RKO (cell line): Measurements from ENCODE around the gene C1QTNF5.
A peak's percentile ranks its signal among the peaks of the same experiment; 100 is the strongest.

ENCODE experiments used
- DNase-seq: peaks from one replicate; pipeline ENCODE4 v3.0.0-alpha.2; 2016; ENCODE audit warnings: low spot score

The C1QTNF5 gene

DNA sequence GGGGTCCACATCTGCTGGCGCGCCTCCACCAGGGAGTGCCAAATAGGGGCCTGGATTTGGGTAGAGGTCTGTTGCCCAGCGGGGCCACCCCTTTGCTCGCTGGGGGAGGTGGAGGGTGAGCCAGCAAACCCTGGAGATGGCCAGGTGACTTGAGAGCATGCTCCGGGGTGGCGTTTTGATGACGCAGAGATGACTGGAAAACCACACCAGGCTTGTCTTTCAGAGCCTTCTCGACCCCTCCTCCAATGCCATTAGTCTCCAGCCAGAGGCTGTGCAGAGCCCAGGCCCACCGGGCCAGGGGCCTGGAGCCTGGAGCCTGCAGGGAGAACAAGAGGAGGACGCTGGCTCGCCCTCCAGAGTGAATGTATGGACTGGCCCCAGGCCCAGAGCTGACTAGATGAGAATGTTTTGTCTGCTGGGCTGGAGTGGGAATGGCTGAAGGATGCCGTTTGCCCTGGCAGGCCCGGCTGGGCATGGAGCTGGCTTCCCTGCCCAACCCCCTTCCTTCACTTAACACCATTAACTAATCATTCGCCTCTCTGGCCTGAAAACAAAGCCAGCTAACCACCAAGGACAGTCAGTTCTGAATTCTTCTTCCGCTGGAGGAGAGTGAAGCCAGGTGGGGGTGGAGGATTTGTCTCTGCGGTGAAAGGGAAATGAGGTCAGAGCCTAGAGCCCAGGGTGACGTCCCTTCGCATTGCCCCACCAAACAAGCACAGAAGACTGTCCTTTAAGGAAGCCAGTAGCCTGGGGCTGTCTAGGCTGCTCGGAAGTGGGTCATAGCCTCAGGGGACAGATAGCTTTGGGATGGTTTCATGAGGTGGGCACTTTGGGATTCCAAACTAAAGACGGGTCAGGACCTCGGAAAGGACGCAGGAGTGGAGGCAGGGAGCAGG is 22.2 kb downstream of the C1QTNF5 start:
- DNase-seq = no peak

DNA sequence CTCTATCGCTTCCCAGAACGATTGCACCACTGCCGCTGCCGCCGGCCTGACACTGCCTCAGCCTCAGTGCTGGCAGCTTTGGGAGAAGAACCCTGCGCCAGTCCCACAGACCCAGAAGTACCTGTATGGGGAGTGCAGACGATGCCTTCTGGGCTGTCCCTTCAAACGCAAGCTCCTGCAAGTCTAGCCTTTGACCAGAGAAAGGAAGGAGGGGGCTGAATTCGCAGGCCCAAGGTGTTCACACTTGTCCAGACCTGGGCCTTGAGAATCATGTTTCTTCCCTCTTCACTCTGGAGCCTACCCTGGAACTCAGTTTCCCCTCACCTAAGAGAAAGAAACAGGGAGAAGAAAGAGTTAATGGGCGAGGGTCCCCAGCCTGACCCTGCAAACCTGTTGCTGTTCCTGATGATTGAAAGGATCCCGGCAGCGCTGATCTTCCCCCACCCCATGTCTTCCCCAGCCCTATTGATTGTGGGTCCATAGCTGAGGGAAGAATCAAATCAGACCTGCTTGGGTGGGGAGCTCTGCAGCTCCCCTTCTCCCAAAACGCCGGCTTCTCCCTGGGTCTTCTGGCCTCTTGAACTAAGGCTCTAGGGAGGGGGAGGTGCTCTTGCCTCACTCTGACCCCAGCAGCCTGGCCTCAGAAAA is 23.0 kb downstream of the C1QTNF5 start:
- no peak for DNase-seq

DNA sequence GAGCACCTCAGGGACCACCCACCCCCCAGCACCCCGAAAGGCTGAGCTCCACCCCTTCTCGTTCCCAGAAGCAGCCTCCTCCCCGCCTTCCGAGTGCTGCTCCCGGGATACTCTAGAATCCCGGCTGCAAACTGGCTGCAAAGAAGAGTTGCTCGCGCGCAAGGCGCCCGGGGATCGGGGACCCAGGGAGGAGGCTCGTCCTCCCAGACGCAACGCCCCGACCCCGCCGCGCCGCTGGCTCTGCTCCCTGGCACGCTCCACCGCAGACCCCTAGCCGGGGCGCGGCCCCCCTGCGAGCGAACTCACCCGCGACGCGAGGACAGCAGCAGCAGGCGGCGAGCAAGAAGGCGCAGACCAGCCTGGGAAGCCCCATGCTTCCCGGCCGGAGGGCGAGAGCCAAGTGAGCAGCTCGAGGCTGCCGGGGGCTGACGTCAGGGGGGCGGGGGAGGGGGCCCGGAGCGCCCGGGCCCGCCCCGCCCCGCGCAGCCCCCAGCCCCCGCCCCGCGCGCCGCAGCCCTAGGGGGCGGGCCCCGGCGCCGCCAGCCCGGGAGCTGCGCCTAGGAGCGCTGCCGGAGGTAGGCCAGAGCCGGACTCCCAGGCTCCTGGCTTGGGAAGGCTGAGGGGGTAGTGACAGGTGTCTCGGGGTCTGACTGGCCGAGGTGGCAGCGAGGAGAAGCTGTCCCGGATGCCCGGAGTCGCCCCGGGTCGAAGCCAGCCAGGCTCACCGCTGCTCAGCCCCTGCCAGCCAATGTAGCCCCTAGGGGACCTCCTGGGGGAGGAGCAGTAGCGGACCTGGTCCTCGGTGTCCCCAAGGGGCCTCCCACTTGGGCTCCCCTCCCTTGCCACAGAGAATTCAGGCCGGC is 23.7 kb downstream of the C1QTNF5 start, which contains the start of gene MCAM:
MCAM (minus strand) TSS at position 402 of the 863 bp plus-strand sequence; CDS start at position 373, 29 bp downstream.
- DNase-seq = no peak

DNA sequence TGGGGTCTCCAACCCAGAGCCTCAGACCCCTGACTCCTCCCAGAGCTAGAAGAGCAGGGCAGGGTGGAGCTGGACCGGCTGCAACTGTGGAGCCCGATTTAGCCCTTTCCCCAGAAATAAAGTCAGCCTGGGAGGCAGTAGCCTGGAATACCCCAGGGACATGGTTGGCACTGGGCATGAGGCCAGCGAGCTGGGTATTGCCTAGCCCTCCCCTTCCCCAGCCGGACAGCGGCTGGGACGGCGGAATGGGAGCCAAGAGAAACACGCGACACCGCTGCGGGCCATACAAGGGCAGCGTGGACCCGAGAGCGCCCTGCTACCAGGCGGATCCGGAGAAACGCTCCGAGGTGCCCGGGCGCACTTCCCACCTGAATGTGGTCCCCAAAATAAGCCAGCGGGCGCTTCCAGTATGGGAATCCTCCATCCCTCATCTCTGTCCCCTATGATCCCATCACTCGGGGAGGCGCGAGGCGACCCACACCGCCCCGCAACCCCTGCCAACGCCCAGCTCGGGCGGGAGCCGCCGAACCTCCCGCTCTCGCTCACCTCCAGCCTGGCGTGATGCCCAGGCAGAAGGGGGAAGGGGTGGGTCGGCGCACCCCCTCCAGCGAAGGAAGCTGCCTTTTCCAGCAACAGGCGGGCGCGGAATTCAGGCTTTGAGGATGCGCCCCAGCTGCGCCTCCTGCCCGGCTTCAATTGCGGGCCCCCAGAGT is 24.5 kb downstream of the C1QTNF5 start:
- no peak for DNase-seq

DNA sequence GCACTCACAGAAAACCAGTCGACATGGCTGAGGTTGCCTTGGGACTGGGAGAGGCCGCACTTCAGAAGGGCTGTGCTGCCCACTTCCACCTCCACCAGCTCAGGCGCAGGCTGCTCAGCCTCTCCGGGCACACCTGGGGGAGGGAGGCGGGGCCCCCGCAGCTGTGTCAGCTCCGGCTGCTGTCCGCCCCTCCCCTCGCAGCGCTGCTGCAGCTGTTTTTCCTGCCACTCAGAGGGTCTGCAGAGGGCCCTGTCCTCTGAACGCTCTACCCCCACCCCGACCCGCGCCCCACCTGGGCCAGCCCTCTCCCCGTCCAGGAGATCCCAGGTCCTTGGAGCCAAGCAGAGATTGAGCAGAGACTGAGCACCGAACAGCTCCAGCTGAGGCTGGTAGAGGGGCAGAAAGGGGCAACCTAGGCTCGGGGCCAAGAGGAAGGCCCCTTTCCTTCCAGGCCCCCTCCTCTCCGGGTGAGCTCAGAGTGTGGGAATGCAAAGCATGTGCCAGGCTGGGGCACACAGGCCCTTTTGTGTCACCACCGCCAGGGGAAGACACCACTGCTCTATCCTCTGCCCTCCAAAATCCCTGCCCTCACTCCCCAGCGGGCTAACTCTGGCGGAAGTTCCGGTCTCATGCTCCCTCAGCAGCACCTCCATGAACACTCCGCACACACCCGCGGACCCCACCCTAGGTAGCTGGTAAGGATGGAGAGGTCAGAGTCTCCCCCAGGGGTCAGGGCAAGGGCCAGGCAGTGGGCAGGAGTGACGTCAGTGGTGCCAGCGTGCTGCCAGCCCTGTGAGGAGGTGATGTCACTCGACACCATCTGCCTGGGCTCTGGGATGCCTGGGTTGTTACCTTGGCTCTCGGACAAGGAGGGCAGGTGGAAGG is 25.3 kb downstream of the C1QTNF5 start:
- no peak for DNase-seq

DNA sequence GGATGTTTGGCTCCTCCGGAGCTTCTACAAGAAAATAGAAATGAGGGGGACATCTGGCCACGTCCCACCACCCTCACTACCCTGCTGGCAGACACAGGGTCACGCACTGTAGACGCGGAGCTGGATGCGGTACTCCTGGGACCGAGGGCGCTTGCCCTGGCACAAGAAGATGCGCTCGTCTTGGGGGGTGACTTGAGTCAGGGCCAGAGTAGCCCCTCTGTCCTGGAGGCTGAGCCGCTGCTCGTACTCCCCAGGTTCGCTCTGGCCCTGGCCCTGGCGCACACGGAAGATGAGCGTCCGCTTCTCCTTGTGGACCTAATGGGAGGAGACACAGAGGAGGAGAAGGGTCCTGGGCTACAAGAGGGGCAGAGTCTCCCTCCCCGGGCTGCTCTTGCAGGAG is 26.0 kb downstream of the C1QTNF5 start:
- no peak for DNase-seq

DNA sequence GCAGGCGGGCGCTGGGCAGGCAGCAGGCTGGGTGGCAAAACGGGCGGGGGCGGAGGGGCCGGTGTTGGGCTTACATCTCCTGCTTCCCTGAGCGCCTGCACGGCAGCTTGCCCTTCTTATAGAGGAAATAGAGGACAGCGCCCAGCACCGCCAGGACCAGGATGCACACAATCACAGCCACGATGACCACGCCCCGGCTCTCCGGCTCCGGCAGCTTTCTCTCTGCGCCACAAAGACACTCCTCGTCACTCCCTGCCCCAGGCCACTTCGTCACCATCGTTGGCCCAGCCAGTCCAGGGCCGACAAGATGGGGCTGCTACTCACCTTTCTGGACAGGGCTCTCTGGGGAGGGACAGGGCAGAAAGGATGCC is 30.0 kb downstream of the C1QTNF5 start:
- no peak for DNase-seq

DNA sequence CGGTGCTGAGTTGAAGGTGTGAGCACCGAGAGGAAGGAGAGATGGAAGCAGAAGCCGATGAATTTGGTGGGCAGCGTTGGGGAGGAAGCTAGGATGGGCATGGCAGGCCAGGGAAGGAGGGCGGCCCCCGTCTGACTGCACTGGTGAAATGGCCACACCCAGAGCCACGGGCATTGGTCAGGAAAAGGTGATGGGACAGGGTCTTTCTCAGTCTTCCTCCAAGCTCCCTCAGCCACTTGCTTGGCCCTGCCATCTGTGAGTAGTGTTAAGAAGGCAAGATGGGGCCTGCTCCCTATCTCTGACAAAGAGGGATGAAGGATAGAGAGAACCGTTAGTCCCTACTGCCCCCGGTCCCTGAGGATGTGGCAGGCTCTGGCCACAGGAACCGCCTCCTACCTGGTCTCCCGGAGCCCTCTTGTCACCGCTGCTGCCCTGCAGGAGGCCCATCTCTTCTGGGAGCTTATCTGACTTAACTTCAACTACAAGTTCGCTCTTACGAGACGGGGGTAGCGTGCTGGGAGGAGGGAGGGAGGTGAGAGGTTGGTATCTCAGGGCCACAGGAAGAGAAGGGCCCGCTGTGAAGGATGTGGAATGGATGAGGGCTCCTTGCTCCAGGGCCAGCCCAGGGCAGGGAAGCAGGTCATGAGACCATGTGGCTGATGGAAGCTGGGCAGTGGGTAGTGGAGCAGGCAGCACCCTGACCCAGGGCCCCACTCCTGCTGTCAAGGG is 30.6 kb downstream of the C1QTNF5 start:
- DNase-seq = no peak

DNA sequence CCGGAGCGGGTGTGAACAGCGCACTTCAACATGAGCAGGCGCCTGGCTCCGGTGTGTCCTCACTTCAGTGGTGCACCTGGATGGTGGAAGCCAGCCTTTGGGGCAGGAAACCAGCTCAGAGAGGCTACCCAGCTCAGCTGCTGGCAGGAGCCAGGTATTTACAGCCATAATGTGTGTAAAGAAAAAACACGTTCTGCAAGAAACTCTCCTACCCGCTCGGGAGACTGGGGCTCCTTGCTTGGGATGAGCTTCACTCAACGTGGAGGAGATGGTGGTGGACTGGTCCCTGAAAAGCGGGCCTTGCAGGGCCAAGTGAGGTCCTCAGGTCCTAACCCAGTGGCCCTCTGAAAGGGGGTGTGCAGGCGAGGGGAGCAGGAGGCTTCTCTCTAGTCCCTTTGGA is 31.3 kb downstream of the C1QTNF5 start:
- DNase-seq = no peak

DNA sequence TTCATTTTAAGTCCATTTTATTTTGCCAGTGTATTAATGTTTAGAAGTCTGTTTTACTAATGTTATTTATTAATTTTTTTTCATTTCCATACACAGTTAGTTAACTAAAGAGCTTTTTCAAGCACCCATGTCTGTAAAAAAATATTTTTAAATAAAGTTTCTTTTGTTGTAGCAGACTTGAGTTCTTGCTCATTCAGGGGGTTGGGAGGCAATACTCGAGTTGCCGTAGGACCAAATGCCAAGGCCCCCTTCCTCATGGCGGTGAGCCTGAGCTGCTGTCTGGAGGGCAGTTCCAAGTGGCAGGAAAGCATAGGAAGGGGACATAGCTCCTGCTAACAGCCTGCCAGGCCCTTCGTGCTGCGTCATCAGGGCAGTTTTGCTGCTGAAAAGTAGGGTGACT is 32.7 kb downstream of the C1QTNF5 start:
- DNase-seq = no peak

DNA sequence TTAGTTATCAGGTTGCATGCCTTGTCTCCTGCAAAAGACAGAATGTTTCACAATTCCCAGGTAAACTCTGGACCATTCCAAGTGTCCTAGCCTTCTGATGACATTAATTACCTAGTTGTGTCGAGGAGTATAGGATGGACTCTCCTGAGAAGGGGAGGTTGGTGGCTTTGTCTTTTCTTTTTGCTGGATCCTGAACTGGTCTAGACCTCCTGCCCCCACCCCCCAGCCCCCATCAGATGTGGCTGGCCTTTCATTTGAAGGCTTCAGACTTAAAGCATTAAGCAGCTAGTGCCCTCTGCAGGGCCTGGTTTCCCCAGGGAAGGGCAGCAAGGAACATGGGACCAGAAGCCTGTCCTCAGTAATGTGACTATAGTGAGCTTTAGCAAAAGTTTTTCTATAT is 33.5 kb downstream of the C1QTNF5 start:
- DNase-seq = peak; percentile 12

DNA sequence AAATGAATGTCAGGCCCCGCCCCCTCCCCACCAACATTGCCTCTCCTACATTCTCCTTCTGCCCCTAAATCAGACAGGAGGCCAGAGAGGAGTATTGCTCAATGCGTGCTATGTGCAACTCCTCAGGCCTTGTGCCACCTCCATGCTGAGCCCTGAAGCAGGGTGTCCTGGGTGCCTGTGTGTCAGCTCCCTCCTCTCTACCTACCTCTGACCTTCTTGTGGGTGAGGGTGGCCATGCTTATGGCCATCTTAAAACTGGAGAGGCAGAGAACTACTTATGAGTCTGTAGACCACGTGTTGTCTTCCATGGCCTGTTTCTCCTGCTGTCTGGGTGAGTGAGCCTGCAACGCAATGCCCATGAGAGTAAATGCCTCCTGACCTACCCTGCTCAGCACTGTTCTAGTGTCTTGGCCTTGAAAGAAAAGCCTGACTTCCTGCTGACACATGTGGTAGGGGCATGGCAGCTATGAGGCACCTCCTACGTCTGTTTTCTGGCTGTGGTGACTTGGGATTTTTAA is 34.3 kb downstream of the C1QTNF5 start:
- DNase-seq = no peak

DNA sequence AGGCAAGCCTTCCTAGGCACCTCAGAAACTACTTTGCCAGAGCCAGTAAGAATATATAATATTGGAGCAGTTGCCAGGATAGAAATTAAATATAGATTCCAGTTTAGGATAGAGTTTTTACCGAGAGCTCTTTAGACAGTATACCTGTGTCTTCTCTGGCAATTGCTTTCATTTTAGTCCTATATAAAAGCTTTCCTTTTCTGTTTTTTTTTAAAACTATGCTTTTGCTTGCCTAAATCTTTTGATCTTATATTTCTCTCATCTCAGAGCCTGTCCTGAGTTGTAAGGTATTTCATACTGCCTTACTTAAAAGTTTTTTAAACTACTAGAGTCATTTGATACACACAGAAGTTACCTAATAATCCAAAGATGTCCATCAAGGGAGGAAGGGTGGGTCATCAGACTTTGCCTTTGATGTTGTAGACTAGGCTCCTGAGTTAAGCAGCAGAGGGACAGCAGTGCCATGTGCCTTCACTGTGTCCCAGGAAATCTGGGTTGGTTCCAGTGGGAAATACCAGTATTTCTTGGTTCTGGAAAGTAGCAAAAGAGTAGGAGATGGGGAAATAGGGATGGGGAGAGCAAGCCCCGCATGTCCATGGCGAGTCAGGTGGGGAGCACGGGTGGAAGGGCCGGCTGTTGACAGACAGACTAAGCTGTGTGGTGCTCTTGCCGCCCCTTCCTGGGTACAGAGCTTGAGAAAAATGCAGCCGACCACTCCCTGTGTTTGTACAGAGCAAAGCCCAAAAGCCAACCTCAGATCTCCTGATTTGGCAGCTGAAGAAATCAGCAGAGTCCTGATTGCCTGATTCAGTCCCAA is 34.9 kb downstream of the C1QTNF5 start:
- no peak for DNase-seq

DNA sequence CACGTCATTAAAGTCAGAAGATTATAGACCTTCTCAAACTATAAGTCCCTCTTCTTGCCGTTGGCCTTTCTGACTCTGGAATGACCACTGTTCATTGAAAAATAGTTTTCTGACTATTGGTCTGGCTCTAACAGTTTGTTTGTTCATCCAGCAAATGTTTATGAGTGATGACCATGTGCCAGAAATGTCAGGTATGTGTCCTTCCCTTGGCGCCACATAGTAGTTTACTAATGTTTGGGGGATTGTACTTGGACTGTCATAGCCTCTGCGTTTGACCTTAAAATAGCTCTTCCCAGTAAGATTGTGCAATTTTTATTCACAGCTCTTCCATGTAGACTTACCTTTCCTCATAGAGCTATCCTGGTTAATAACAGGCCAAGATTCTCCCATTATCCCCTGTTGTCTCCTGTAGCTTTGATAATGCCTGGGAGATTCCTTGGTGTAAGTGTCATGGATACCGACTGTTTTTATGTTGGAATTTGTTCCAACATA is 37.4 kb downstream of the C1QTNF5 start:
- no peak for DNase-seq

DNA sequence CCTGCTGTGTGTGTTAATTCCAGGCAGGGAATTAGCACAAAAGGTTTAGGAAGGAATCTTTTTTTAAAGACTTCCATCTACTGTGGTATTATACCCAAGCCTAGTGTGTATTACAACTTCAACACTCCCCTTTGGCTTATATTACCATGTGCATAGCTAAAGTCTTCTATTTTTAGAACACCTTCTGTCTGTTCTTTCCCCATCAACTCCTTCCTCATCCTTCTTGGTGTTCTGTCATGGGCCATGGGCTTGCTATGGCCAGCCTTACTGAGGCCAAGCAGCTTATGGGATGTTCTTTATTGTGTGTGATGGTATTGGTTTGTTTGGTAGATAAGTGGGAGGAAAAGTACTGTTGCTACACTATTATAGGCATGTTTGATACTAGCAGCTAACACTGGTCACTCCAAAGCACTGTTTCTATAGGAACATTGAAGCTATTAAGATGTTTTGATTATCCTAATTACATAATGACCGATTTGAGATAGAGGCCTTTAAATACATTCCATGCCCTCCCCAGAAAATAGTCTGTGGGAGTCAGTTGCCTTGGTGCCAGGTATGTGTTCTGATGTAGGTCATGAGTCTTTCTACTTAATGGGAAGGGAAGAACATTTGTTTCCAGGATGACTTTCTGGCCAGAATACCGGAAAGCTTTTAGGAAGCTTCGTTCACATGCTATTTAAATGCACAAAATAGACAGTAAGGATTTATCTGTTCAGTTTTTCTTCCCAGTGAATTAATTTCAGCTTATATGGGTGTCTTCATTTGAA is 40.3 kb downstream of the C1QTNF5 start:
- DNase-seq = no peak

DNA sequence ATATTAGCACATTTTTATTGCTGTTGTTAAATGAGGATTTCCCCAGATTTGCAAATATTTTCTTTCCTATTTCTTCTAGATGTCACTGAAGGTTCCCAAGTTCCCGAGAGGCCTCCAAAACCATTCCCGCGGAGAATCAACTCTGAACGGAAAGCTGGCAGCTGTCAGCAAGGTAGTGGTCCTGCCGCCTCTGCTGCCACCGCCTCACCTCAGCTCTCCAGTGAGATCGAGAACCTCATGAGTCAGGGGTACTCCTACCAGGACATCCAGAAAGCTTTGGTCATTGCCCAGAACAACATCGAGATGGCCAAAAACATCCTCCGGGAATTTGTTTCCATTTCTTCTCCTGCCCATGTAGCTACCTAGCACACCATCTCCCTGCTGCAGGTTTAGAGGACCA is 41.3 kb downstream of the C1QTNF5 start:
- no peak for DNase-seq

DNA sequence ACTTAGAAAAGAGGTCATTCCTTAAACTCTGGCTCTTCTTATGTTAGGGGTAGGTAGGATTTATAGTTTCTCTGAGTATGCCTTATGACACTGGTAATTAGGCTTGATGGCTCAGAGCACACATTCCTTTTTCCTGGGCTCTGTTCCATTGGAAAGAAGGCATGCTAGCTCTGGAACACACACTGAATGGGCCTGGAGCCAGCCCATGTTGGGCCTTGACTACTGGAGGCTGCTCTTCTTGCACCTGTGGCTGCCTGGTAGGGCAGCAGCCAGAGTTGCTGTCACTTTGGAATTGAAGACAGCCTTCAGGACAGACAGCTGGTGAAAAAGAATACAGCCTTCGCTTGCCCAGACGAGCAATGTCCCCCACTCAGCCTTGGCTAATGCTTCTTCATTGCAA is 42.0 kb downstream of the C1QTNF5 start:
- no peak for DNase-seq

DNA sequence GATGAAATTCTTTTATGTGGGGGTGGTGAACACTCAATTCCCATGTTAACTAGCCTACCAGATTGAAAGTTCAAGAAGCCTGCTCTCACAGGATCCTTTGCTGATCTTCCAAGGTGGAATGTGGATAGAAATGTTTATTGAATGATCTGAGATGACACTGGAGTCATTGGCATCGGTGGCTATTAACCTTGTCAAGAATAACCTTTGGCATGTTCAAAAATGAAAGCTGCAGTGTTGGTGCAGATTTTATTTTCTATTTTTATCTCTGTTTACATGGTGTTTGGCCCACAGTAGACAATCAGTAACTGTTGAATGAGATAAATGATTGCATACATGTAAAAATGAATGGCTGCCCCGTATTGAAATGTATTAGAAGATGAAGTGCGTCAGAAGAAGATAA is 42.7 kb downstream of the C1QTNF5 start:
- DNase-seq = no peak
